Adrenal gland (tissue), 12 donors: ENCODE results near the gene TADA2B. TPM values are rescaled to one million over a fixed set of nuclear protein-coding genes. Genes with fewer than 3 reads are reported as not detected.

Source experiments
- DNase-seq, 7 donors: peaks; one replicate each; pipeline ENCODE4 v3.0.0-alpha.2; 2019 to 2020
- H3K27ac ChIP-seq, 5 donors: fragments of 200-600 bp; sonication (generic) in 4 of 5; 1 replicate in 3 of 5; 2 replicates in 2 of 5; pipeline versions ENCODE4 v1.5.1 to v1.8.0; 2016 to 2020; ENCODE audit warnings: mild to moderate bottlenecking in 1 of 5
- H3K27me3 ChIP-seq: fragments of 200-600 bp; 2 replicates; pipeline ENCODE4 v1.8.0; 2021
- H3K36me3 ChIP-seq, 2 donors: fragments of 200-600 bp; replicated peaks in 1 of 2; 1 replicate in 1 of 2; 2 replicates in 1 of 2; pipeline versions ENCODE4 v1.5.1 to v1.8.0; 2018 to 2022
- H3K4me1 ChIP-seq, 2 donors: fragments of 200-600 bp; replicated peaks in 1 of 2; 1 replicate in 1 of 2; 2 replicates in 1 of 2; pipeline versions ENCODE4 v1.5.1 to v1.8.0; 2018 to 2021
- H3K4me3 ChIP-seq, 4 donors: fragments of 200-600 bp; sonication (generic) in 3 of 4; one replicate each; pipeline ENCODE4 v1.5.1; 2016 to 2018
- H3K9me3 ChIP-seq, 3 donors: fragments of 200-600 bp; sonication (generic) in 1 of 3; replicated peaks in 1 of 3; 1 replicate in 2 of 3; 2 replicates in 1 of 3; pipeline versions ENCODE4 v1.5.1 to v1.8.0; 2016 to 2021
- POLR2A ChIP-seq, 2 donors: fragments of 450-650 bp; IDR thresholded peaks; one replicate each; pipeline ENCODE4 v1.6.1; 2017; ENCODE audit warnings: antibody characterized with exemption in 2 of 2, mild to moderate bottlenecking in 2 of 2, moderate library complexity in 1 of 2
- WGBS, 4 donors: extraction: QIAGEN DNeasy Blood & Tissue Kit in 2 of 4; methylation state at CpG; one replicate each; pipeline versions ENCODE4 v1.1.5 to v1.1.7; 2013 to 2017; 5-methylcytosine and 5-hydroxymethylcytosine counted together
- intact Hi-C, 2 donors: fragments of 100-400 bp; cut with DNase I; formaldehyde crosslinking; loops; one replicate each; pipeline versions ENCODE4 v1.14.1 to v1.15.0; 2022 to 2023
- polyA plus RNA-seq, 3 donors: library from polyadenylated mRNA; stranded (reverse); fragments of 200-250 nt in 2 of 3; fragments of 350-450 nt in 1 of 3; fragmentation: Illumina TruSeq in 1 of 3; extraction: RNeasy Lipid Tissue Mini Kit (QIAGEN cat#74804) in 1 of 3; gene quantifications; one replicate each; pipeline ENCODE4 v1.2.3, GENCODE V29; 2013 to 2014
- total RNA-seq, 9 donors: library from RNA; depleted of rRNA in 4 of 9; stranded (reverse); fragments of >200 nt in 4 of 9; fragments of 120-200 nt in 1 of 9; fragmentation: NEBNext Ultra II Directional in 1 of 9; extraction: Animal tissue kit (Norgen Biotek cat#: 25700) in 1 of 9; gene quantifications; one replicate each; pipeline versions ENCODE4 v1.1.0 to v1.2.4, GENCODE V29; 2013 to 2023
- TF ChIP-seq, protein P1 (sequence below), 6 experiments: fragments of 450-650 bp in 4 of 6; fragments of 200-600 bp in 2 of 6; sonication (generic) in 1 of 6; IDR thresholded peaks; 1 replicate in 5 of 6; 2 replicates in 1 of 6; pipeline versions ENCODE4 v1.5.1 to v1.8.0; 2016 to 2021; ENCODE audit warnings: antibody characterized with exemption in 6 of 6, mild to moderate bottlenecking in 2 of 6, moderate library complexity in 1 of 6
- donor health status: healthy with polysubstance abuse.
- donor health status: Bipolar disorder and iron deficiency.
- donor health status: DM: yes; HTN: yes; CAD: no.
- donor health status: DM: no; HTN: no; CAD: no.
- donor health status: DM: no; HTN: no; CAD: no.
- donor health status: DM: yes; HTN: yes; CAD: no.

Gene TADA2B
- total and polyA plus RNA-seq, 12 donors: 13.3 to 60.8 (median 32.4) TPM

GRCh38 chr4:7049295-7049694, 6.1 kb downstream of the TADA2B start:
- intact Hi-C loops: no loop called here
- H3K4me1 ChIP-seq: peaks cover 52 to 72% of the 10 kb centered on the region in 2 donors
- 46 to 95% (median 65%) methylated on average over 3 to 4 of the region's 4 CpGs for WGBS, 4 donors
- no peaks in the 10 kb centered on the region for H3K9me3 ChIP-seq
- no peaks in the 10 kb centered on the region for H3K27me3 ChIP-seq
- TF ChIP-seq, protein P1, sequence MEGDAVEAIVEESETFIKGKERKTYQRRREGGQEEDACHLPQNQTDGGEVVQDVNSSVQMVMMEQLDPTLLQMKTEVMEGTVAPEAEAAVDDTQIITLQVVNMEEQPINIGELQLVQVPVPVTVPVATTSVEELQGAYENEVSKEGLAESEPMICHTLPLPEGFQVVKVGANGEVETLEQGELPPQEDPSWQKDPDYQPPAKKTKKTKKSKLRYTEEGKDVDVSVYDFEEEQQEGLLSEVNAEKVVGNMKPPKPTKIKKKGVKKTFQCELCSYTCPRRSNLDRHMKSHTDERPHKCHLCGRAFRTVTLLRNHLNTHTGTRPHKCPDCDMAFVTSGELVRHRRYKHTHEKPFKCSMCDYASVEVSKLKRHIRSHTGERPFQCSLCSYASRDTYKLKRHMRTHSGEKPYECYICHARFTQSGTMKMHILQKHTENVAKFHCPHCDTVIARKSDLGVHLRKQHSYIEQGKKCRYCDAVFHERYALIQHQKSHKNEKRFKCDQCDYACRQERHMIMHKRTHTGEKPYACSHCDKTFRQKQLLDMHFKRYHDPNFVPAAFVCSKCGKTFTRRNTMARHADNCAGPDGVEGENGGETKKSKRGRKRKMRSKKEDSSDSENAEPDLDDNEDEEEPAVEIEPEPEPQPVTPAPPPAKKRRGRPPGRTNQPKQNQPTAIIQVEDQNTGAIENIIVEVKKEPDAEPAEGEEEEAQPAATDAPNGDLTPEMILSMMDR (IDR thresholded peaks at IDR 0.05): no peak
- no peak for TF ChIP-seq POLR2A (IDR thresholded peaks at IDR 0.05)
- peaks cover 0 to 1% of the 10 kb centered on the region in 2 donors for H3K36me3 ChIP-seq
- DNase-seq: no peak
- H3K27ac ChIP-seq: peak overlapping the region in 2 of 5 donors; percentile 76 to 82
- H3K4me3 ChIP-seq: no peak overlapping the region

- Histone ChIP-seq H3K36me3 (peaks cover 0 to 6% of the 10 kb centered on the region in 2 donors), H3K4me3 (no peak overlapping the region), H3K27ac (peak overlapping the region in 4 of 5 donors; percentile 43 to 82 (median 76)), H3K4me1 (peaks cover 48 to 68% of the 10 kb centered on the region in 2 donors), H3K27me3 (no peaks in the 10 kb centered on the region), H3K9me3 (no peaks in the 10 kb centered on the region)
- 78 to 90% (median 85%) methylated on average over 7 to 11 of the region's 11 CpGs for WGBS, 4 donors
- intact Hi-C loops: no loop called here
- no peak for DNase-seq
- TF ChIP-seq, protein P1 (IDR thresholded peaks at IDR 0.05): no peak
- TF ChIP-seq POLR2A (IDR thresholded peaks at IDR 0.05): no peak
These were observed 6.6 kb downstream of the TADA2B start for GRCh38 chr4:7049739-7050138.

DNA sequence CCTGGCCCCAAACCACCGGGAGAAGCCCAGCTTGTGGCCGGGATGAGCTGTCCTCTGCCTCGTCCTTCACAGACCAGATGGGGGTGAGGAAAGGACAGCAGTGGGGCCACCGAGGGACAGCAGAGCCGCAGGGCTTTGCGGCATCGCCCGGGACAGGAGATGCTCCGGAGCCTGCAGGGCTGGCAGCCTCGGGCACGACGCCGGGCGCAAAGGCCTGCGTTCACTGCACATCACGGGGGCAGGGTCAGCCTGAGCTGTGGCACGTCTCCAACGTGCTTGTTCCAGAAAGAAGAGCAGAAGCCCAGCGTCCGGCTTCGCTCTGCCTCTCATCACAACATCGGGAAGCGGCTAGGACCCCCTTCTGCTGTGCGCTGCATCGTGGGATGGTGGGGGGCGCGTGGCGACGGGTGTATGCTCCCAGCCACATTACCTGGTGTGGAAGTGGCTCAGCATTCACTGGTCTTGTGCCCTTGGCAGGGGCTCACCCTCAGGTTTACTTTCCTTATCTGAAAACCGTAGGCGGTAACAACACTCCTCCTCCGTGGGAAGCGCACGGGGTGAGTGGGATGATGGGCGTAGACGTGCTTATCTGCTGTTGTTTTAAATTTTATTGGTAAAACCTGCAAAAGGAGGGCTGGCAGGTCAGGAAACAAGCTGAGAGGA, 7.4 kb downstream of the TADA2B start:
- intact Hi-C loops: no loop called here
- Histone ChIP-seq H3K9me3 (no peaks in the 10 kb centered on the region), H3K27me3 (no peaks in the 10 kb centered on the region), H3K4me3 (no peak overlapping the region), H3K36me3 (peaks cover 0 to 14% of the 10 kb centered on the region in 2 donors), H3K27ac (peak overlapping the region; percentile 12 to 82 (median 76)), H3K4me1 (peaks cover 39 to 59% of the 10 kb centered on the region in 2 donors)
- DNase-seq: peak; percentile 65 to 84 (median 76)
- 49 to 66% (median 51%) methylated on average over 11 to 36 of the region's 36 CpGs for WGBS, 4 donors
- TF ChIP-seq, protein P1 (IDR thresholded peaks at IDR 0.05): peak in 1 of 6 experiments; percentile 14
- TF ChIP-seq POLR2A (IDR thresholded peaks at IDR 0.05): no peak

DNA sequence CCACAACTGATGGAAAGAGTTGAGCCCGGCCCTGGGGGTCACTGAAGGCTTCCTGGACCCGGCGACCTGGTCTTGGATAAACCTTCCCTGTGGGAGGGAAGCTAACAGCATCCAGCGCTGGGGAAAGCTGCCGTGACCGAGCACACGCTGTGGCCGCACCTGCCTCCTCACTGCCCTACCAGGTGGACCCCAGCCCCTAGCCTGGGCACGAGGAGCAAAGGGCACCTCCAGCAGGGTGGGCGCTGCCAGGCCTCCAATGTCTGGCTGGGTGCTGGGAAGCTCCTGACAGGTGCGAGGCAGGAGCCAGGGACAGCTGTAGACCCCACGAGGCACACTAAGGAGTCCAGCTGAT, 7.9 kb downstream of the TADA2B start:
- Histone ChIP-seq H3K4me1 (peaks cover 34 to 54% of the 10 kb centered on the region in 2 donors), H3K27me3 (no peaks in the 10 kb centered on the region), H3K36me3 (peaks cover 0 to 19% of the 10 kb centered on the region in 2 donors), H3K9me3 (no peaks in the 10 kb centered on the region), H3K4me3 (no peak overlapping the region), H3K27ac (peak overlapping the region in 4 of 5 donors; percentile 26 to 82 (median 76))
- intact Hi-C loops: no loop called here
- WGBS, 4 donors: 56 to 75% (median 65%) methylated on average over 3 to 12 of the region's 12 CpGs
- TF ChIP-seq, protein P1 (IDR thresholded peaks at IDR 0.05): no peak
- no peak for TF ChIP-seq POLR2A (IDR thresholded peaks at IDR 0.05)
- no peak for DNase-seq
